Type B pancreatic cell (in vitro differentiated cells): Measurements from ENCODE around the gene VEPH1. TPM values are rescaled to one million over a fixed set of nuclear protein-coding genes. Genes with fewer than 3 reads are reported as not detected.

Source experiments
- DNase-seq: peaks from one replicate; pipeline ENCODE4 v3.0.0; 2021; ENCODE audit warnings: mixed read lengths; ENCODE audit not compliant: unreplicated experiment; ENCODE audit errors: extremely low spot score
- H3K27ac Mint-ChIP-seq: 2 replicates; pipeline ENCODE4 v1.8.0; 2021; ENCODE audit warnings: mild to moderate bottlenecking, mixed read lengths
- H3K27me3 Mint-ChIP-seq: 2 replicates; pipeline ENCODE4 v1.8.0; 2021; ENCODE audit warnings: mixed read lengths
- H3K36me3 Mint-ChIP-seq: 2 replicates; pipeline ENCODE4 v1.8.0; 2021; ENCODE audit warnings: mixed read lengths
- H3K4me1 Mint-ChIP-seq: one replicate; pipeline ENCODE4 v1.8.0; 2021; ENCODE audit warnings: mixed read lengths; ENCODE audit not compliant: unreplicated experiment
- H3K4me3 Mint-ChIP-seq: 2 replicates; pipeline ENCODE4 v1.8.0; 2021; ENCODE audit warnings: mild to moderate bottlenecking, mixed read lengths
- H3K9me3 Mint-ChIP-seq: 2 replicates; pipeline ENCODE4 v1.8.0; 2021; ENCODE audit warnings: mixed read lengths
- total RNA-seq: library from RNA; stranded (reverse); gene quantifications from 2 replicates; pipeline ENCODE4 v1.2.1, GENCODE V29; 2021; ENCODE audit warnings: low replicate concordance
- TF ChIP-seq, protein P1 (sequence below): fragments of 200-600 bp; sonication (generic); conservative IDR thresholded peaks from 2 replicates; pipeline ENCODE4 v1.5.0; 2021; ENCODE audit warnings: antibody characterized with exemption, mild to moderate bottlenecking

The VEPH1 gene
- total RNA-seq, 1 donor from 2014 or later = 5.9 TPM

DNA sequence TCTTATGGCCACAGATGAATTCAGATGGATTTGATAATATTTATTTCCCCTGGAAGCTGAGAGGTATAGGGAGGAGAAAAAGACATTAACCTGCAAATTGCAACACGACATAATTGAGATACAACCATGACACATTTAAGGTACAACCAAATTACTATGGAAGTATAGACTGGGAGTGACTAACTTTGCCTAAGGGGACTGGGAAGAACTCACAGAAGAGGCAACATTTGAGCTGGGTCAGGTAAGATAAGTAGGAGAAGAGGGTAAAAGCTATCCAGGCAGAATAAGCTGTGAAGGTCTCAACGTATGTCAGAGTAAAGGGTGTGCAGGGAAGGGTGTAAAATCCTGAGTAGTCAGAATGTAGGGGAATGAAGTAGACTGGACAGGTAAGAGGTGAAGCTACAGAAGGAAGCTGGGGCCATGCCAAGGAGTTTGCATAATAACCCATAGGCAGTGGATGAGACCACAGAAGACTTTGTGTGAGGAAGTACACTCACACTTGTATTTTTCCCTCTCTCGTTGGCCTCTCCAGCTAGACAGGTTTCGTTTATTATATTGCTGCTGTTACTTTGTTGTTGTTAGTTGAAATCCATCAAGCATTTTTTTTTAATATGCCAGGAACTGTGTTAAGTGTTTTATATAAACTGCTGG, 94.6 kb downstream of the VEPH1 start:
- no peak for DNase-seq
- H3K27ac Mint-ChIP-seq = no peak overlapping the region
- TF ChIP-seq, protein P1, sequence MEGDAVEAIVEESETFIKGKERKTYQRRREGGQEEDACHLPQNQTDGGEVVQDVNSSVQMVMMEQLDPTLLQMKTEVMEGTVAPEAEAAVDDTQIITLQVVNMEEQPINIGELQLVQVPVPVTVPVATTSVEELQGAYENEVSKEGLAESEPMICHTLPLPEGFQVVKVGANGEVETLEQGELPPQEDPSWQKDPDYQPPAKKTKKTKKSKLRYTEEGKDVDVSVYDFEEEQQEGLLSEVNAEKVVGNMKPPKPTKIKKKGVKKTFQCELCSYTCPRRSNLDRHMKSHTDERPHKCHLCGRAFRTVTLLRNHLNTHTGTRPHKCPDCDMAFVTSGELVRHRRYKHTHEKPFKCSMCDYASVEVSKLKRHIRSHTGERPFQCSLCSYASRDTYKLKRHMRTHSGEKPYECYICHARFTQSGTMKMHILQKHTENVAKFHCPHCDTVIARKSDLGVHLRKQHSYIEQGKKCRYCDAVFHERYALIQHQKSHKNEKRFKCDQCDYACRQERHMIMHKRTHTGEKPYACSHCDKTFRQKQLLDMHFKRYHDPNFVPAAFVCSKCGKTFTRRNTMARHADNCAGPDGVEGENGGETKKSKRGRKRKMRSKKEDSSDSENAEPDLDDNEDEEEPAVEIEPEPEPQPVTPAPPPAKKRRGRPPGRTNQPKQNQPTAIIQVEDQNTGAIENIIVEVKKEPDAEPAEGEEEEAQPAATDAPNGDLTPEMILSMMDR = no peak
- H3K4me3 Mint-ChIP-seq = no peak overlapping the region
- no peaks in the 10 kb centered on the region for H3K9me3 Mint-ChIP-seq
- H3K27me3 Mint-ChIP-seq = no peaks in the 10 kb centered on the region
- peaks cover 6% of the 10 kb centered on the region for H3K36me3 Mint-ChIP-seq
- no peaks in the 10 kb centered on the region for H3K4me1 Mint-ChIP-seq

DNA sequence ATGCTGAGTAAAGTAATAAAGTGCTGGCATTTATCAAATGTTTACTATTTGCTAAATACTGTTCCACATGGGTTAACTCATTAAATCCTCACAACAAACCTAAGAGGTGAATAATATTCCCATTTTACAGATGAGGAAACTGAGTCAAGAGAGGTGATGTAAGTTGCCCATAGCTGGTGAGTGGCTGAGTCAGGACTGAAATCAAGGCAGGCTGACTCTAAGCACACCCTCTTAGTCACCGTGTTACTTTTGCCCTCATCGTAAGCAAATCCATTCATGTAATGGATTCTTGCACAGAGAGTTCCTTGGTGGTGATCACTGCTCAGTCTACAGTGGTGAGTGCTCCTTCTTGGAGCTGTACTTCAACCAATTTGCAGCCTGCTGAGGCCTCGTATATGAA, 95.4 kb downstream of the VEPH1 start:
- Mint-ChIP-seq H3K27me3 (no peaks in the 10 kb centered on the region), H3K36me3 (peaks cover 6% of the 10 kb centered on the region), H3K27ac (no peak overlapping the region), H3K9me3 (no peaks in the 10 kb centered on the region), H3K4me3 (no peak overlapping the region), H3K4me1 (no peaks in the 10 kb centered on the region)
- no peak for DNase-seq
- TF ChIP-seq, protein P1 = no peak

DNA sequence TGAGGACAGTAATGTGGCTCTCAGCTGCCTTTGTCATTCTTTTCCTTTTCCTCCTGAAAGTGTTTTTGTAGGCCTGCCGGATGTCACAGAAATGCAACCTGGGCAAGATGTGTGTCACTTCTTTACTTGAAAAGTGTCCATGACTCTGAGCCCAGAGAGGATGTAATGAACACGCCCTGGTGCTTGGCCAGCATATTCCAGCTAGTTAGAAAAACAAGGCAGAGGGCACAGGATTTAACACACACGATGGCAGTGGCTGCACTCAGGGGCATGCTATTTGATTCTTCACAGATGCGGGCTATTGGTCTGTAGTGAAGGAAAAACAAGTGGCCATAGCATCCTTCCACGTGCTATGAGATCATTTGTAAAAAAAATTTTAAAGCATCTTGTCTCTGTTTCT, 96.8 kb downstream of the VEPH1 start:
- TF ChIP-seq, protein P1 = no peak
- no peak for DNase-seq
- no peak overlapping the region for H3K27ac Mint-ChIP-seq
- H3K4me3 Mint-ChIP-seq = no peak overlapping the region
- H3K36me3 Mint-ChIP-seq = no peaks in the 10 kb centered on the region
- H3K4me1 Mint-ChIP-seq = no peaks in the 10 kb centered on the region
- no peaks in the 10 kb centered on the region for H3K9me3 Mint-ChIP-seq
- peaks cover 3% of the 10 kb centered on the region for H3K27me3 Mint-ChIP-seq

DNA sequence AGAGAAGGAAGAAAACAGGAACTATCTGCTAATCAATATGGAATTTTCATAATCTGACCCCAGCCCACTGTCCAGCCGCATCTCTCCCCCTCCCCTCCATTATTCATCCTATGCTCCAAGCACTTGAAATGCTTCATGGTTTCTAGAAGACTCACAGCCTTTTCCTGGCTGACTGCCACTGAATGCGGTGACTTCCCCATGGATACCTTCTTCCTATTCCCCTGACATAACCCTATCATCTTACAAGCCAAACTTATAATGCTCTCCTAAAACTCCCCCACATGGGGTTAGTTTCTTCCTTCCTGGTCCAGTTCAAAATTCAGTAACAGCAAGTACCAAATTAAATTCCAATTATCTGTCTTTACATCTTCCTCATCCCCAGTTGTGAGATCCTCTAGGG, 97.8 kb downstream of the VEPH1 start:
- TF ChIP-seq, protein P1 = no peak
- Mint-ChIP-seq H3K36me3 (no peaks in the 10 kb centered on the region), H3K4me3 (no peak overlapping the region), H3K4me1 (no peaks in the 10 kb centered on the region), H3K27ac (no peak overlapping the region), H3K9me3 (no peaks in the 10 kb centered on the region), H3K27me3 (peaks cover 3% of the 10 kb centered on the region)
- DNase-seq = no peak

DNA sequence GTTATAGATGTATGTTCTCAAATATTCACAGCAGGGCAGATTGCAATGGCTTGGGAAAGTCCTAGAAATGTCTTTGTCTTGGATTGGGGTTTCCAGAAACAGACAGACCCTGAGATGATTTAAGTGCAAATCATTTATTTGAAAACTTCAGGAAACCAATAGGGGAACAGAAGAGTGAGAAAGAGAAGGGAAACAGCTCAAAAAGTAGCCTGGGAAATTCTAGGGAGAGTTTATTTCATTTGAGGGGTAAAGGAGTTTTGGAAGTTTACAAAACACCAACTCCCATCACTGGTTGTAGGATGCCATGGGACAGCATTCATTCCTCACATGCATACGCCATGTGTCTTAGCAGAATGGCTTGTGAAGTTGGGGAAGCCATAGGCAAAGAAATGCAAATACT, 98.8 kb downstream of the VEPH1 start:
- TF ChIP-seq, protein P1 = no peak
- H3K9me3 Mint-ChIP-seq = no peaks in the 10 kb centered on the region
- no peaks in the 10 kb centered on the region for H3K4me1 Mint-ChIP-seq
- no peak for DNase-seq
- no peaks in the 10 kb centered on the region for H3K36me3 Mint-ChIP-seq
- no peak overlapping the region for H3K4me3 Mint-ChIP-seq
- no peak overlapping the region for H3K27ac Mint-ChIP-seq
- peaks cover 3% of the 10 kb centered on the region for H3K27me3 Mint-ChIP-seq

DNA sequence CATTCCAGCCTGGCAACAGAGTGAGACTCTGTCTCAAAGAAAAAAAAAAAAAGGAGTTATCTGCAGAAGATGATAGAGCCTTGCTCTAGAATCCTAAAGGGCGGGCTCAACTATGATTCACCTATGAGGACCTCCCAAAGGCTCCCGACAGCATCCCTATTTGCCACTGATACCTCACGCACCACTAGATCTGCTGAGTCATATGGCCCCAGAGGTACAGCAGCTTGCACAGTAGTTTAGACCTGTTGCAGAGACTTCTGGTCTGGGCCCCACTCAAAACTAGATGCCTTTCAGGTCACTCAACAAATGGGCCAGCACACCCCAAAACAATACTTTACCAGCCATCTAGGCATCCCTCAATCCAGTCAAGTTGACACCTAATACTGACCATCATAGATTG, 104.6 kb downstream of the VEPH1 start:
- no peak for DNase-seq
- H3K9me3 Mint-ChIP-seq = peaks cover 5% of the 10 kb centered on the region
- peaks cover 3% of the 10 kb centered on the region for H3K36me3 Mint-ChIP-seq
- no peaks in the 10 kb centered on the region for H3K4me1 Mint-ChIP-seq
- H3K4me3 Mint-ChIP-seq = no peak overlapping the region
- H3K27me3 Mint-ChIP-seq = peaks cover 3% of the 10 kb centered on the region
- TF ChIP-seq, protein P1 = no peak
- no peak overlapping the region for H3K27ac Mint-ChIP-seq
